Stimulated activated memory B cell treated with anti-CD40 and anti-IgM and Interleukin-4, amounts not matched to agents 10 μg/mL and 1 μg/mL and 100 μg/mL, for 72 hours (primary cell): ENCODE data around the gene KLRK1.
"Not testable (repeated sequence)": the region's sequence is repeated elsewhere in the genome, so short reads cannot be mapped to it uniquely, and the experiment has no call there.

Source experiments
- ATAC-seq: fragments of 150-1000 bp; cut with Tn5 transposase; 2 replicates; pipeline ENCODE4 v1.10.0; 2021
- H3K27ac Mint-ChIP-seq: one replicate; pipeline ENCODE4 v1.8.0; 2022; ENCODE audit warnings: mild to moderate bottlenecking, mixed read lengths
- H3K27me3 Mint-ChIP-seq: one replicate; pipeline ENCODE4 v1.8.0; 2022; ENCODE audit warnings: mixed read lengths
- H3K36me3 Mint-ChIP-seq: one replicate; pipeline ENCODE4 v1.8.0; 2022; ENCODE audit warnings: mixed read lengths
- H3K4me1 Mint-ChIP-seq: one replicate; pipeline ENCODE4 v1.8.0; 2022; ENCODE audit warnings: mixed read lengths
- H3K4me3 Mint-ChIP-seq: one replicate; pipeline ENCODE4 v1.8.0; 2022; ENCODE audit warnings: mild to moderate bottlenecking, moderate library complexity, mixed read lengths
- H3K9me3 Mint-ChIP-seq: one replicate; pipeline ENCODE4 v1.8.0; 2022; ENCODE audit warnings: mixed read lengths

The KLRK1 gene

DNA sequence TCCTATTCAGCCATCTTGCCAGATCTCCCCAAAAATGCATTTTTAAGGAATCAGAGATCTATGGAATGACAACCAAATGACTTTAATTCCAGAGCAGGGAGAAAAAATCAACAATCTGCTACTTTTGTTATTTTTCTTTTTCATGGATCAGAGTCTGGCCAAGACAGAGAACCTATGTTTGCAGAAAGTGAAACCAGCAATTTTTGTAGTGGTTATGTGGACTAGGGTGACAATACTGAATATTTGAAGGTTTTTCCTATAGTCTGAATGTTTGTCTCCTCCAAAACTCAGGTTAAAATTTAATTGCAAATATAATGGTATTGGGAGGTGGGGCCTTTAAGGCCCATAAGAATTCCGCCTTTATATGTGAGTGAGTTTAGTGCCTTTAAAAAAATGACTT lies 30.9 kb downstream of the KLRK1 start:
- H3K9me3 Mint-ChIP-seq = peaks cover 3% of the 10 kb centered on the region
- H3K27me3 Mint-ChIP-seq = peaks cover 6% of the 10 kb centered on the region
- H3K4me3 Mint-ChIP-seq = no peak overlapping the region
- H3K27ac Mint-ChIP-seq = no peak overlapping the region
- ATAC-seq = no peak
- no peaks in the 10 kb centered on the region for H3K36me3 Mint-ChIP-seq
- no peaks in the 10 kb centered on the region for H3K4me1 Mint-ChIP-seq

DNA sequence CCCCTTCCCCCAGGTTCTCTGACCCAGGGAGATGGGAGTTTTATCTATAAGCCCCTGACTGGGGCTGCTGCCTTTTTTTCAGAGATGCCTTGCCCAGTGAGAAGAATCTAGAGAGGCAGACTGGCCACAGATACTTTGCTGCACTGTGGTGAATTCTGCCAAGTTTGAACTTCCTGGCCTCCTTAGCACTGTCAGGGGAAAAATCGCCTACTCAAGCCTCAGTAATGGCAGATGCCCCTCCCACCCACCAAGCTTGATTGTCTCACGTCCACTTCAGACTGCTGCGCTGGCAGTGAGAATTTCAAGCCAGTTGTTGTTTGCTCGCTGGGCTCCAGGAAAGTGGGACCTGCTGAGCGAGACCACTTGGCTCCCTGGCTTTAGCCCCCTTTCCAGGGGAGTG lies 31.7 kb downstream of the KLRK1 start:
- no peak overlapping the region for H3K27ac Mint-ChIP-seq
- H3K9me3 Mint-ChIP-seq = peaks cover 3% of the 10 kb centered on the region
- no peak overlapping the region for H3K4me3 Mint-ChIP-seq
- ATAC-seq = no peak
- no peaks in the 10 kb centered on the region for H3K36me3 Mint-ChIP-seq
- peaks cover 14% of the 10 kb centered on the region for H3K27me3 Mint-ChIP-seq
- H3K4me1 Mint-ChIP-seq = no peaks in the 10 kb centered on the region

DNA sequence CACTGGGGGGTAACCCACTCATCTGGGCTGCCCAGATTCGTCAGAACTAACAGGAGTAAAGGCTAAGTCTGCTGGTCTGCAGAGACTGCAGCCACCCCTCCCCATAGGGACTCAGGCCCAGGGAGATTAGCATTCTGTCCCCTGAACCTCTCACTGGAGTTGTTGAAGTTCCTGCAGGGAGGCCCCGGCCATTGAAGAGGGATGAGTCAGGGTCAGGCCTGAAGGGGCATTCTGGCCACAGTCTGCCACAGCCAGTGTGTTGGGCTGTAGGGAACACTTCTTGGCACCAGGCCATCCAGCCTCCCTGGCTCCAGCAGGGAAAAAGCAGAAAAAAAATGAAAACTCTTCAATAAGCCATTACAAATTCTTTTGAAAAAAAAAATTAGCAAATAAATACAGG lies 35.3 kb downstream of the KLRK1 start:
- no peak for ATAC-seq
- no peak overlapping the region for H3K27ac Mint-ChIP-seq

DNA sequence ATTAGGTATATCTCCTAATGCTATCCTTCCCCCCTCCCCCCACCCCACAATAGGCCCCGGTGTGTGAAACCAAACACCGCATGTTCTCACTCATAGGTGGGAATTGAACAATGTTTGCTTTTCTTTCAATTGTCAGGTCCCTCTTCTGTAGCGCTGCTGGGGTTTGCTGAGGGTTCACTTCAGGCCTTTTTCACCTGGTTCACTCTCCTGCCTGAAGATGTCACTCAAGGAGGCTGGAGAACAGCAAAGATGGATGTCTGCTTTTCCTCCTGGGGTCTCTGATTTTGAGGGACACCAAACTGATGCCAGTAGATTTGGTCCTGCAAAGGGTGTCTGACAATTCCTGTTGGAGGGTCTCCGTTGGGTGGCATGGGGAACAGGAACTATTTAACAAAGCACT lies 35.8 kb downstream of the KLRK1 start:
- Mint-ChIP-seq H3K27ac (no peak overlapping the region), H3K27me3 (peaks cover 30% of the 10 kb centered on the region), H3K4me1 (no peaks in the 10 kb centered on the region), H3K4me3 (no peak overlapping the region), H3K36me3 (no peaks in the 10 kb centered on the region), H3K9me3 (peaks cover 8% of the 10 kb centered on the region)
- no peak for ATAC-seq

More for the DNA sequence above, 35.3 kb downstream of the KLRK1 start:
- Mint-ChIP-seq H3K36me3 (no peaks in the 10 kb centered on the region), H3K9me3 (peaks cover 8% of the 10 kb centered on the region), H3K27me3 (peaks cover 30% of the 10 kb centered on the region), H3K4me3 (no peak overlapping the region), H3K4me1 (no peaks in the 10 kb centered on the region)

DNA sequence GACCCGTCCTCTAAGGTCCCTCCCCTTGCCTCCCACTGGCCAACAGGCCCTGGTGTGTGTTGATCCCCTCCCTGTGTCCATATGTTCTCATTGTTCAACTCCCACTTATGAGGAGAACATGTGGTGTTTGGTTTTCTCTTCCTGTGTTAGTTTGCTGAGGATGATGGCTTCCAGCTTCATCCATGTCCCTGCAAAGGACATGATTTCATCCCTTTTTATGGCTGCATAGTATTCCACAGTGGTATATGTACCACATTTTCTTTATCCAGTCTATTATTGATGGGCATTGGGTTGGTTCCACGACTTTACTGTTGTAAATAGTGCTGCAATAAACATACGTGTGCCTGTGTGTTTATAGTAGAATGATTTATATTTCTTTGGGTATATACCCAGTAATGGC lies 38.4 kb downstream of the KLRK1 start:
- ATAC-seq, H3K4me3 Mint-ChIP-seq, H3K4me1 Mint-ChIP-seq, H3K36me3 Mint-ChIP-seq, H3K27ac Mint-ChIP-seq: not testable (repeated sequence)
- peaks cover 30% of the 10 kb centered on the region for H3K27me3 Mint-ChIP-seq
- peaks cover 12% of the 10 kb centered on the region for H3K9me3 Mint-ChIP-seq

DNA sequence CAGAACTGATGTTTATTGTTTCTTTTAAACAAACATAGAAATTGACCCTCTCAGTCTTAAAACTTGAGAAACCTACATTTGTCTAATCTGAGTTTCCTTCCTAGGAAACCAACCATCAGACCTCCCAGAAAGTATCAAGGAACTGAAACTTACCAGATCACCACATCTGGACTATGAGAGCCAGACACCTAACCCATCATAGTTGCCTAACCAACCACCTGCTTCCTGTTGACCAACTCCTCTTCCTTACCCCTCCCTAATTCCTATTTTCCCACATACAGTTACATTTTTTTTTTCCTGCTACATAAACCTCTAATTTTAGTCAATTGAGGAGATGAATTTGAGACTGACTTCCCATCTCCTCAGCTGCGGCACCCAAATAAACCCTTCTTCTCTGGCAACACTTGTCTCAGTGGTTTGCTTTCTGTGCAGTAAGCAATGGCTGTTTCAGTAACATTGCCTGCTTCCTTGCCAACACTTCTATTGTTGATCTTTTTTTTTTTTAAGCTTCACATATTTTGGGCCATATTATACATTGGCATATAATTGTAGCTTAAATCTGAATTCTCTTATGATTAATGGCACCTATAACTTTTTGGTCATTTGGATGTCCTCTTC lies 47.8 kb downstream of the KLRK1 start:
- Mint-ChIP-seq H3K27ac (peak overlapping the region; percentile 53), H3K27me3 (no peaks in the 10 kb centered on the region), H3K9me3 (peaks cover 7% of the 10 kb centered on the region), H3K4me1 (peaks cover 8% of the 10 kb centered on the region), H3K36me3 (no peaks in the 10 kb centered on the region), H3K4me3 (no peak overlapping the region)
- peak; percentile 63 for ATAC-seq

DNA sequence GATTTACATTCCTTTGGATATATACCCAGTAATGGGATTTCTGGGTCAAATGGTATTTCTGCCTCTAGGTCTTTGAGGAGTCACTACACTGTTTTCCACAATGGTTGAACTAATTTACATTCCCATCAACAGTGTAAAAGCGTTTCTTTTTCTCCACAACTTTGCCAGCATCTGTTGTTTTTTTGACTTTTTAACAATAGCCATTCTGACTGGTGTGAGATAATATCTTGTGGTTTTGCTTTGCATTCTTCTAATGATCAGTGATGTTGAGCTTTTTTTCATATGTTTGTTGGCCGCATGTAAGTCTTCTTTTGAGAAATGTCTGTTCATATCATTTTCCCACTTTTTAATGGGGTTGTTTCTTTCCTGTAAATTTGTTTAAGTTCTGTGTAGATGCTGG lies 48.9 kb downstream of the KLRK1 start:
- H3K4me3 Mint-ChIP-seq, H3K4me1 Mint-ChIP-seq, H3K27me3 Mint-ChIP-seq, ATAC-seq, H3K36me3 Mint-ChIP-seq, H3K27ac Mint-ChIP-seq, H3K9me3 Mint-ChIP-seq: not testable (repeated sequence)

DNA sequence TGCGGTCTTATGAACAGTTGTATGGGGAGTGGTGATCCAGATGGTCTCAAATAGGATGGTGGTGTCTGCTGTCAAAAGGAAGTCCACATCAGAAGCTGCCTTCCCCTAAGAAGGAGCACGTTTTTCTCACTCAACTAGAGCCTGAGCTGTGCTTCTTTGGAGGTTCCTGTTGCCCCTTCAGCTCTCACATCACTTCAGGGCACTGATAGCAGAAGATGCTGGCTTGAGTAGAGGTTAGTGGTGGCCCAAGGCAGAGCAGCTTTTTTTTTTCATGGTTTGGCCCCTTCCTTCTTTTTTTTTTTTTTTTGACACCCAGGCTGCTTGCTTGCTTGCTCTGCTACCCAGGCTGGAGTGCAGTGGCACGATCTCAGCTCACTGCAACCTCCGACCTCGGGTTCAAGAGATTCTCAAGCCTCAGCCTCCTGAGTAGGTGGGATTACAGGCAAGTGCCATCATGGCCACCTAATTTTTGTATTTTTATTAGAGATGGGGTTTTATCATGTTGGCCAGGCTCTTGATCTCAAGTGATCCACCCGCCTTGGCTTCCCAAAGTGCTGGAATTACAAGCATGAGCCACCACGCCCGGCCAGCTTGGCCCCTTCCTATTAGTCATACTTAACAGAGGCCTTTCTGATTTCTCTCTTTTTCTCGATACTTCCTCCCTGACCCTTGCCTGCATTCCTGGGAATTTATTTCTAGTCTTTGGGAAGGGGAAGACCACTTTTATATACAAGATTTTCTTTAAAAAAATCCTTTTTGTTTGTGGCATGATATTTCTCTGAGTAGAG lies 50.6 kb downstream of the KLRK1 start:
- Mint-ChIP-seq H3K36me3 (no peaks in the 10 kb centered on the region), H3K9me3 (peaks cover 7% of the 10 kb centered on the region), H3K4me1 (peaks cover 8% of the 10 kb centered on the region), H3K27me3 (no peaks in the 10 kb centered on the region), H3K27ac (no peak overlapping the region), H3K4me3 (no peak overlapping the region)
- ATAC-seq = no peak

DNA sequence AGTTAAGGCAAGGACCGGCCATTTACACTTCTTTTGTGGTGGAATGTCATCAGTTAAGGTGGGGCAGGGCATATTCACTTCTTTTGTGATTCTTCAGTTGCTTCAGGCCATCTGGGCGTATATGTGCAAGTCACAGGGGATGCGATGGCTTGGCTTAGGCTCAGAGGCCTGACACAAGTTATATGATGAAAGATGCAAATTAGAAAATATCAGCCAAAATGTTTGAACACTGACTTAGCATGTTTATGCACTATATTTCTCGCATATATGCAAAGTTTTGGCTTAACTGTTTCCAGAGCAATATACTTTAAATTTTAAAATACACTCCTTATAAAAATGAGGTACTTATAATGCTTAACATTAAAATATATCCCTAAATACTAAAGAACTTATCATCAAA lies 51.4 kb downstream of the KLRK1 start:
- H3K9me3 Mint-ChIP-seq, H3K27me3 Mint-ChIP-seq, H3K27ac Mint-ChIP-seq, ATAC-seq, H3K4me3 Mint-ChIP-seq, H3K4me1 Mint-ChIP-seq, H3K36me3 Mint-ChIP-seq: not testable (repeated sequence)

DNA sequence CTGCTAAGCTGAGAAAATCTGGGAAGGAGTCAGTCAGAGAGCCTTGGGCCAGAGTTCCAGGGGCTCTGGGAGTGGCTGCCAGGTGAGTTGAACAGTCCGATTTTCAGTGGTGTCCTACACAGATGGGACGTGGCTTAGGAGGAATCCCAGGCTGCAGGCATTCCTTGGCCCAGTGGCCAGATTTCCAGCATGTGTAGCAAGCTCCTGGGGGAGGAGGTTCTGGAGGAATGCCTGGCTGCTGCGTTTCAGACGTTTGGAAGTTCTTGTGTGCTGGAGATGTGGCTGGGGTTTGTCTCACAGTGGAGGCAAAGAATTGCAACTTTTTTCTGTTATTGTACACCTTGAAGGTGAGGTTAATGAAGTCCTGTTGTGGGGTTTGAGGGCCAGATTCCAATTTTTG lies 53.6 kb downstream of the KLRK1 start:
- not testable (repeated sequence) for H3K36me3 Mint-ChIP-seq, H3K27me3 Mint-ChIP-seq, H3K4me3 Mint-ChIP-seq, ATAC-seq, H3K27ac Mint-ChIP-seq, H3K9me3 Mint-ChIP-seq, H3K4me1 Mint-ChIP-seq

DNA sequence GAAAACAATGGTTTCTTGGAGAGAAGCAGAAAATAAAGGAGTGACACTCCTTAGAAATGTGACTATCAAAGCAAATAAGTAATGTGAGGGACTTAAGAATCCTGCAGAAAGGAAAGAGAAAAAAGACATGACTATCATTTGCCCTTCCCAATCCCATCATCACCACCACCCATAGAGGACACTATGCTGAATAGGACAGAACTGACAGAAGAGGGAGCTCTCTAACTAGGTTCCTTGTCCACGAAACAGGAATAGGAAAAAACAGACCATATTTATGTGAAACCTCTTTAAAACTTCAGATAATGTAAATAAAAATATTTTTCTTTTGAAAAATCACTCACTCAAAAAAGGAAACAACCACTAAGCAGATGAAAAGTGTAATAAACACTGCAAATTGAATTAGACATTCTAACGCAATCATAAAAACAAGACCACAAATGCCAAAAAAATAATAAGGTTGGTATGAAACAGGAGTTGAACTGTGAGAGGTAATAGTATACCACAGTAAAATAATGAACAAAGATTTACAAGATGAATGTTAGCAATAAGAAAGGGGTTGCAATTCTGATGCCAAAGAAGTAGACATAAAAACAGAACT lies 58.1 kb downstream of the KLRK1 start:
- H3K27ac Mint-ChIP-seq = no peak overlapping the region
- H3K36me3 Mint-ChIP-seq = no peaks in the 10 kb centered on the region
- H3K4me1 Mint-ChIP-seq = no peaks in the 10 kb centered on the region
- no peak for ATAC-seq
- H3K9me3 Mint-ChIP-seq = no peaks in the 10 kb centered on the region
- no peak overlapping the region for H3K4me3 Mint-ChIP-seq
- no peaks in the 10 kb centered on the region for H3K27me3 Mint-ChIP-seq

DNA sequence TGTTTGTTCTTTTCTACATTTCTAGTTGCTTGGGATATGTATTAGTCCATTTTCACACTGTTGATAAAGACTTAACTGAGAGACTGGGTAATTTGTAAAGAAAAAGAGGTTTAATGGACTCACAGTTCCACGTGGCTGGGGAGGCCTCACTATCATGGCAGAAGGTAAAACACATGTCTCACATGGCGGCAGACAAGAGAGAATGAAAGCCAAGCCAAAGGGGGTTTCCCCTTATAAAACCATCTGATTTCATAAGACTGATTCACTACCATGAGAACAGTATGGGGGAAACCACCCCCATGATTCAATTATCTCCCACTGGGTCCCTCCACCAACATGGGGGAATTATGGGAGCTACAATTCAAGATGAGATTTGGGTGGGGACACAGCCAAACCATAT lies 61.1 kb downstream of the KLRK1 start:
- not testable (repeated sequence) for H3K9me3 Mint-ChIP-seq, ATAC-seq, H3K4me1 Mint-ChIP-seq, H3K4me3 Mint-ChIP-seq, H3K36me3 Mint-ChIP-seq, H3K27ac Mint-ChIP-seq
- H3K27me3 Mint-ChIP-seq = peaks cover 14% of the 10 kb centered on the region
